ENCODE measurements around the gene PPP1R26.

DNA sequence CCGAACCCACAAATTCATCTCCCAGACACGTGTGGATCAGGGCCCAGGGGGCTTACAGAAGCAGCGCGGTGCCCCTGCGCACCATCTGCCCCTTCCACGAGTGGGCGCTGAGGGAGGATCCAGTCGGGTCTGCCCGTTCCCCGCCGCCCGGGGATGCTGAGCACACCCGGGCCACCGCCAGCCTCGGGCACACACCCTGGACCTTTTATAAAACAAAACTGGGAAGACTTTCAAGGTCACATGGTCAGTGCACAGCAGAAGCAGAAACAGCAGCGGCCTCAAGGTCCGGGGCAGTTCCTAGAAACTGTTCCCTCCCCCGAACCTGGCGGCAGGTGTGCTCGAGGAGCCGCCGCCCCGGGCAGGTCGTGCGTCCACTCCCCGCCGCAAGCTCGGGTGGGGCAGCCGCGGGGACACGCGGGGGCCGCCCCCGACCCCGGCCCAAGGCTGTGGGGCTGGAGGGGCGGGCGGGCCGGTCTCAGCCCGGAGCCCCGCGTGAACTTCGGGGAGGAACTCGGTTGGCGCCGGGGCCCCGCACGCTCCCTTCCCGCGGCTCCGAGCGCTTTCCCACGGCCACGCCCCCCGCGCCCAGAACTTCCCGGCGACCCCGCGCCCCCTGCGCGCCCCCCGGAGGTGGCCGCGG lies 633 bp upstream of the PPP1R26 start:
- TF ChIP-seq KDM1A (IDR thresholded peaks at IDR 0.05) (no peak), CBX8 (IDR thresholded peaks at IDR 0.05; ENCODE audit: borderline replicate concordance, extremely low read depth, low read depth, low read length, poor library complexity, severe bottlenecking) (no peak), TRIM24 (IDR thresholded peaks at IDR 0.05) (no peak), SOX6 (IDR thresholded peaks at IDR 0.05) (no peak), NBN (IDR thresholded peaks at IDR 0.05; ENCODE audit: low read depth) (no peak), ESRRB (CRISPR knock-in tag; IDR thresholded peaks at IDR 0.05; ENCODE audit: borderline replicate concordance) (no peak), TGIF2 (CRISPR knock-in tag; IDR thresholded peaks at IDR 0.05) (no peak)
- TF ChIP-seq, protein P1, sequence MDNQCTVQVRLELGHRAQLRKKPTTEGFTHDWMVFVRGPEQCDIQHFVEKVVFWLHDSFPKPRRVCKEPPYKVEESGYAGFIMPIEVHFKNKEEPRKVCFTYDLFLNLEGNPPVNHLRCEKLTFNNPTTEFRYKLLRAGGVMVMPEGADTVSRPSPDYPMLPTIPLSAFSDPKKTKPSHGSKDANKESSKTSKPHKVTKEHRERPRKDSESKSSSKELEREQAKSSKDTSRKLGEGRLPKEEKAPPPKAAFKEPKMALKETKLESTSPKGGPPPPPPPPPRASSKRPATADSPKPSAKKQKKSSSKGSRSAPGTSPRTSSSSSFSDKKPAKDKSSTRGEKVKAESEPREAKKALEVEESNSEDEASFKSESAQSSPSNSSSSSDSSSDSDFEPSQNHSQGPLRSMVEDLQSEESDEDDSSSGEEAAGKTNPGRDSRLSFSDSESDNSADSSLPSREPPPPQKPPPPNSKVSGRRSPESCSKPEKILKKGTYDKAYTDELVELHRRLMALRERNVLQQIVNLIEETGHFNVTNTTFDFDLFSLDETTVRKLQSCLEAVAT (IDR thresholded peaks at IDR 0.05), result no peak
- TF ChIP-seq, protein P2, sequence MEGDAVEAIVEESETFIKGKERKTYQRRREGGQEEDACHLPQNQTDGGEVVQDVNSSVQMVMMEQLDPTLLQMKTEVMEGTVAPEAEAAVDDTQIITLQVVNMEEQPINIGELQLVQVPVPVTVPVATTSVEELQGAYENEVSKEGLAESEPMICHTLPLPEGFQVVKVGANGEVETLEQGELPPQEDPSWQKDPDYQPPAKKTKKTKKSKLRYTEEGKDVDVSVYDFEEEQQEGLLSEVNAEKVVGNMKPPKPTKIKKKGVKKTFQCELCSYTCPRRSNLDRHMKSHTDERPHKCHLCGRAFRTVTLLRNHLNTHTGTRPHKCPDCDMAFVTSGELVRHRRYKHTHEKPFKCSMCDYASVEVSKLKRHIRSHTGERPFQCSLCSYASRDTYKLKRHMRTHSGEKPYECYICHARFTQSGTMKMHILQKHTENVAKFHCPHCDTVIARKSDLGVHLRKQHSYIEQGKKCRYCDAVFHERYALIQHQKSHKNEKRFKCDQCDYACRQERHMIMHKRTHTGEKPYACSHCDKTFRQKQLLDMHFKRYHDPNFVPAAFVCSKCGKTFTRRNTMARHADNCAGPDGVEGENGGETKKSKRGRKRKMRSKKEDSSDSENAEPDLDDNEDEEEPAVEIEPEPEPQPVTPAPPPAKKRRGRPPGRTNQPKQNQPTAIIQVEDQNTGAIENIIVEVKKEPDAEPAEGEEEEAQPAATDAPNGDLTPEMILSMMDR (IDR thresholded peaks at IDR 0.05 in 2 of 3, conservative IDR thresholded peaks at IDR 0.05 in 1 of 3; ENCODE audit: insufficient read depth in 2 of 3, low read depth in 1 of 3, low read length in 3 of 3), result peak; percentile 25 to 44 (median 37); a peak in 5 of 6 replicates

Data from K562 (cell line).